NCI-H774 (cell line): Measurements from ENCODE around the gene IGIP.

Experiments used
- DNase-seq: peaks from one replicate; lab custom pipeline; 2025; lab: John Stamatoyannopoulos, UW

Gene IGIP

DNA sequence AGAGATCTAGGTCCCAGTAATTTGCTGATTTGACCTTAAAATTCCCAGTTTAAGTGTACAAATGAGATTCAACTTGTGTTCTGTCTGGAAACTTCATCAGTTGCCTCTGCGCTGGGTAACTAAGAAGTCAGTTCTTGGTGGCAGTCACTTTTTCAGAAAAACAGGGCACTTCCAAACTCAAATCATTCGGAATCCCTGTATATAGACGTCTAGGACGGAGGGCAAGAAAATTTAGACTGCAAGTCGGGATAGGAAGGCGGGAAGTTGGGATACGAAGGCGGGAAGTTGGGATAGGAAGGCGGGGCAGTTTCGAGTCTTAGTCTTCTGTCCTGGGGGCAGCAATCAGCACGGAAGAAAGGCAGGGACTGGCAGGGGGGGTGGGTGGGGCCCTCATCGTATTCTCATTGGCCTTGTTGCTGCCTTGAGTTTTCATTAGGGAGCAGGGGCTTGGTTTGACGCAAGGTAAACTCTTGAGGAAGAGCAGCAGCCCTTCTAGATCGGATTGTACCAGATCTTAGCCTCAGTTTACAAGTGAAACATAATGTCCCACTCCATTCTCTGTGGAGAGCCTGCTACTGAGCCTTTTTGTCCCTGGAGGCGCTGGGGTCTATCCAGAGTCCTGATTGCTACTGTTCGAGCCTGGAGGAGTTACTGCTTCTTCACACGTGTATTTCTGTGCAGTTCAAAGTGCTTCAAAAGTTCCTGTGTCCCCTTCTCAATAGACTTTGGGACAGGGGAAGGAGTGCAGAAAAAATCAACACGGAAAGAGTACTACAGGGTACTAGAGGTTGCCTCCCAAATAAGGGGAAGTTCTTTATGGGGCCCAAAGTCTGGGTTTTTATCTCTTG is 14.5 kb upstream of the IGIP start:
- no peak for DNase-seq

DNA sequence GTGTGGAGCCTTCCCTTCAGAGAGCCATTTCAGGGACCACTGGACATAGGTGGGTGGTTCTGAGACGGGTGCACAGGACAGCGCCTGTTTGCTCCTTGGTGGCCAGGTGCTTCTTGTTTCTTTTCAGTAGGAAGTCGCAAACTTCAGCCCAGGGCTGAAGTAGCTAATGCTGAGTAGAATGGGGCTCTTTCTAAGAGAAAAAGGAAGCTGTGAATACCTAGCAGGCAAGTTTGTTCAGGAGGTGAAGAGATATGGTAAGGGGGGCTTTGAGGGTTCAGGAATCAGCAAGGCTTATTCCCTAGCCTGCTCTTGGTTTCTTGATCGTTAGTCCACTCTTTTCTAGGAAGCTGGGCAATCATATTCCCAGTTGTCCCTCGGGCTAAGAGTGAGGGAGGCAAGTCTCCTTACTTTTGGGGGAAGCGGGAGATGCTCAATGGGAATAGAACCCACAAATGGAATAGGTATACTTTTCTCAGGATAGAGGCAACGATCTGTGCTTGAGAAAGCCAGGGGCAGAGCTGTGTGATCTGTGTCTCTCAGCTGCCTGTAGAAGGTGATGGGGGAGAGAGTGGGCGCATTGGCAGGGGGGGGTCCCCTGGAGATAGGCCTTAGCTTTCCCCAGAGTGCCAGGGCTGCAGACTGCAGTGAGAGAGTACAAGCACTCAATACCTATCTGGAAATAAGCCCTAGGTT is 13.7 kb upstream of the IGIP start:
- no peak for DNase-seq

DNA sequence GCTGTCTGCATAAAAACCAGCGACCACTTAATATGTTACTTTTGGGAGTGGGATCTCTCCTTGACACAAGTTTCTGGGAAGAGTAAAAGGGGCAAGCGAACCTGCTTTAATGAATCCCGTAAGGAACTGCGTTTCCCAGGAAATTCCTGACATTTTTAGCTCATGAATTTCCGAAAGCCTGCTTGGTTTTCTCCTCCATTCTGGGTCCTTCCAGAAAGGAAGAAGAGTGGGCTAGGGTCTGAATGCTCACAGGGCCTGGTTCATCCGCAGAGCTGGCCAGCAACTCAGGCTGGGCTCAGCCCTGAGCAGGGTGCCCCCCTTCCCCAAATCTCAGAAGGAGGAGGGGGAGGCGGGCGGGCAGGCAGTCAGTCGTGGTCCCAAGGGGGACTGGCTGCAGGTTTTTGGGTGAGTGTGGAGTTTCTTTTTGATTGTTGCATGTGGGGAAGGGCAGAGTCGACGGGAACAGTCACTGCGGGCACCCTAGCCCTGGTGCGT is 13.0 kb upstream of the IGIP start:
- no peak for DNase-seq

DNA sequence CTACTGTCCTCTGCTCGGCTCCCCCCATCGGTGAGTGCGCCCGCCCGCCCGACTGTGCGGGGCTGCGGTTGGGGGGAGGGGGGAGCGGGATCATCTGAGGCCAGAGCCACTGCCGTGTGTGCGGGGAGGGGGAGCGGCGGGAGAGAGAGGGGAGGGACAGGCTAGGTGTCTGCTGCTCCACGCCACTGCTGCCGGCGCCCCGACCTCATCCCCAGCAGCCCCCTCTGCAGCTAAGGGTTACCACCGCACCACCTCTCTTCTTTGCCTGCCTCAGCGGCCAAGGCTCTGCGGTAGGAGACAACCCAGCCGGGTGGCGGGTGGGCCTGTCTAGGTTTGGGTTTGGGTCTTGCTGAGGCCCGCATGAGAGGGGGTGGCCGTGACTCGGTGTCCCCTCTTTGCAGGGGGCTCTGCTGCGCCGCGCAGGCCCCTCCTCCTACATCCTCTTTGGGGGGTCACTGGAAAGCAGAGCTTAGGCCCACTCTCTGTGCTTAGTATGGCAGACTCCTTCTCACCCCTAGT is 12.5 kb upstream of the IGIP start:
- no peak for DNase-seq

DNA sequence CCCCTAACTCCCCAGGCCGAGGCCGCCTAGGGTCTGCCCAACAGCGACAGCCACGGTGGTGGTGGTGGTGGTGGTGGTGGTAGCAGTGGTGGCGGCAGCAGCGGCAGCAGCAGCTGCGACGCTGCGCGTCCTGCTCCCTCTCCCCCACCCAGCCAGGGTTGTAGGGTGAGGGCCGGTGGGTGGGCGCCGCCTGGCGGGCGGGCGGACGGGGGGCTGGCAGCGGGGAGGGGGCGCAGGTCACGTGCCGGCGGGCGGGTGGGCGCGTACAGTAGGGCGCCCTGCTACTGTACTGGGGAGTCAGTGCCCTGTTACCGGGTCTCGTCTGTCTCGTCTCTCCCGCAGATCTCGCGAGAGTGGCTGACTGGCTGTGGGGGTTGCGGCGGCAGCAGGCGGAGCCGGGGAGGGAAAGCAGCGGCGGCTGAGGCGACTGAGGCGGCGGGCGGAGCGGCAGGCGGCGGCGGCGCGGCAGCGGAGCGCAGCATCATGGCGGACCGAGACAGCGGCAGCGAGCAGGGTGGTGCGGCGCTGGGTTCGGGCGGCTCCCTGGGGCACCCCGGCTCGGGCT is 12.0 kb upstream of the IGIP start, which contains the start of gene PURA:
Gene PURA (plus strand): TSS at position 411 of the 565 bp plus-strand sequence. CDS start 73 bp downstream, at position 484.
- DNase-seq, result peak; percentile 87

DNA sequence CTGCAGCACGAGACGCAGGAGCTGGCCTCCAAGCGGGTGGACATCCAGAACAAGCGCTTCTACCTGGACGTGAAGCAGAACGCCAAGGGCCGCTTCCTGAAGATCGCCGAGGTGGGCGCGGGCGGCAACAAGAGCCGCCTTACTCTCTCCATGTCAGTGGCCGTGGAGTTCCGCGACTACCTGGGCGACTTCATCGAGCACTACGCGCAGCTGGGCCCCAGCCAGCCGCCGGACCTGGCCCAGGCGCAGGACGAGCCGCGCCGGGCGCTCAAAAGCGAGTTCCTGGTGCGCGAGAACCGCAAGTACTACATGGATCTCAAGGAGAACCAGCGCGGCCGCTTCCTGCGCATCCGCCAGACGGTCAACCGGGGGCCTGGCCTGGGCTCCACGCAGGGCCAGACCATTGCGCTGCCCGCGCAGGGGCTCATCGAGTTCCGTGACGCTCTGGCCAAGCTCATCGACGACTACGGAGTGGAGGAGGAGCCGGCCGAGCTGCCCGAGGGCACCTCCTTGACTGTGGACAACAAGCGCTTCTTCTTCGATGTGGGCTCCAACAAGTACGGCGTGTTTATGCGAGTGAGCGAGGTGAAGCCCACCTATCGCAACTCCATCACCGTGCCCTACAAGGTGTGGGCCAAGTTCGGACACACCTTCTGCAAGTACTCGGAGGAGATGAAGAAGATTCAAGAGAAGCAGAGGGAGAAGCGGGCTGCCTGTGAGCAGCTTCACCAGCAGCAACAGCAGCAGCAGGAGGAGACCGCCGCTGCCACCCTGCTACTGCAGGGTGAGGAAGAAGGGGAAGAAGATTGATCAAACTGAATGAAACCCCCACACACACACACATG is 11.2 kb upstream of the IGIP start:
- peak; percentile 42 for DNase-seq

DNA sequence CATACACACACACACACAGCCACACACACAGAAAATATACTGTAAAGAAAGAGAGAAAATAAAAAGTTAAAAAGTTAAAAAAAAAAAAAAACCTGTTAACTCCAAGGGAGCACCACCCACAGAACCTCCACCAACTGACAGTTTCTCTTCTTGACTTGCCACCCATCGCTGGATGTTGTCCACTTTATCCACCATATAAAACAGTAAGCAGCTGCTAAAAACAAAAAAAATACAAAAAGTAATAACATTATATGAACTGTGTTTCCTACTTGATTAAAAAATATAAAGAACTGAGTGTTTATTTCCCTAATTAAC is 10.6 kb upstream of the IGIP start:
- DNase-seq, result no peak

DNA sequence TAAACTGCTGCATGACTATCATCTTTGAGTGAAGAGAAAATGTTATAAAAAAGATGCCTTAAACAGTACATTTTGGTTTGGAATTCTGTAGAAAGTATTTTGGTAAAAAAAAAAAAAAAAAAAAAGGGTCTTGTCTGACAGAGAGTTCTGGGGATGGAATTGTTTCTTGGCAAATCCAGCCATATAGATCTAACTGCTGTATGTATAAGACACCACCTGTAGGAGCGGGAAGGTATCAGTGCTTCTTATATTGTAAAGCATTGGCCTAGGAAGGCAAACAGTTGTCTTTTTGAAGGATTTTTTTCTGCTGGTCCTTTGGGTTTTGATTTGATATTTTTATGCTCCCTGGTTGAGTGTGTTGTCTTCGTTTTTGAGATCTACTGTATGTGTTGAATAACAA is 9.0 kb upstream of the IGIP start:
- no peak for DNase-seq

DNA sequence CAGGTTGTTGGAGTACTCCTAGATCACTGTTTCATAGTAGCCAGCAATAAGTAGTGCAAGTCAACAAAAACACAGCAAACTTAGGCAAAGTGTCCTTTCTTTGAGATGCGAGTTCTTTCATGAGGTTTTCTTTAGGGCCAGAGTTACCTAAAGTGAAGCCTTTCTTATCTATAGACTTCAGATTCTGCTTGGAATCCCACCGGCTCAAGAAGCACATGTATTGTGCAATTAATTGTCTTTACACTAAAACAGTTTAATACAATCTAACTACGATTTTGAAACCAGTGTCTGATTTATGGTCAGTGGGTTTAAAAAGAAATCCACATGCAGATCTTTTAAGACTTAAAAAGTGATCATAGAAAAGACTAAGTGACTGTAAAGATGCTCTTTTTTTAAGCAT is 8.2 kb upstream of the IGIP start:
- DNase-seq, result no peak

DNA sequence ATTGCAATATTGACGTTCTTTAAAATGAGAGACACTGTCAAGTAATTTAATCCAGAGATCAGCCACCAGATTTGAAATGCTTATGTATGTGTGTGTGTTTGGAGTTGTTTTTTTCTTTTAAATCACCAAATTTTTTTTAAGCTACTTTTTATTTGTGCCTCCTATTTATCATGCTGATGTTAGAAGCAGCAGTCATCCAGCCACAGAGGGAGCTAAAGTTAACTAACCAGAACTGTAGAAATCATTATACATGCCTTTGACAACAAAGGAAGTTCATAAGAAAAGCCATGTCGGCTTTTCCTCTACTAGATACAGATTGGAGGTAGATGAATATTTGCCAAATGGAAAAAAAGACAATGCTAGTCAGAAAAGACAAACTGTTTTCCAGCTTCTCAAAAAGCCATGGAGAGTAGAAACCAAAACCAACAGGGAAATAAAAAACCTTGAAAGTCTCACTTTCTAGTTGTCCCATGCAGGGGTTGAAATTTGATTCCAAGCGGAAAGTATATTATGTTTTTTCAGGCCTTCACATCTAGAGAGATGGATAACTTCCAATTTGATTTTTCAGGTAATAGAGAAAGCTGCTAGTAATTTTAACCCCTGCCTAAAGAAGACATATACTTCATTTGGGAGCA is 7.3 kb upstream of the IGIP start:
- DNase-seq, result no peak

DNA sequence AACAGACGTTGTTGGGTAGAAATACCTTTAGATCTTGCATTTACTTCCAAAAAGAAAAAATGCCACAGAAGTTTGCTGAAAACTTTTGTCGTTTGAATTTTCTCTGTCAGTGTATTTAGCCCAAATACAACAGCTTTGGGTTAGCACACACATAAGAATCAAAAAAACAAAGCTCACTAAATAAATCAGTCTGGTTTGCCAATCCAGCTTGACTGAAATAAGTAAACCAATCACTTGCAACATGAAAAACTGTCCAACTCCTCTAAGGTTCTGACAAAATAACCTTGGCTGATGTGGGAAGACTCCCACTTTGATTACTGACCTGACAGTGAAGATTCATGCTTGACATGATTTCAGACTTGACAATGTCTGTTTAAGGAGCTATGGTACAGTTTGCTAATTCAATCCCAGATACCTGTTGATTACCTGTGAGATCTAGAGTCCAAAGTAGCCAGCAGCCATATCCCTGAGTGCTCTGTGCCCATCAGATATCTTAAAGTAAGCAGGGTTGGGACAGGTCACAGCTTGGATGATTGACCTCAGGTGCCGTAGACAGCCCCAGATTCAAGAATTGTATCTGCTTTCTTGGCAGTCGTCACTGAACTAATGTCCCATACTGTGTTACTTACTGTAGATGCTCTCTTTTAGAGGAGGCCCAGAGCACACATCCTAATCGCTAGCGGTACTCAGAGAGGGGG is 727 bp downstream of the IGIP start:
- DNase-seq, result no peak

DNA sequence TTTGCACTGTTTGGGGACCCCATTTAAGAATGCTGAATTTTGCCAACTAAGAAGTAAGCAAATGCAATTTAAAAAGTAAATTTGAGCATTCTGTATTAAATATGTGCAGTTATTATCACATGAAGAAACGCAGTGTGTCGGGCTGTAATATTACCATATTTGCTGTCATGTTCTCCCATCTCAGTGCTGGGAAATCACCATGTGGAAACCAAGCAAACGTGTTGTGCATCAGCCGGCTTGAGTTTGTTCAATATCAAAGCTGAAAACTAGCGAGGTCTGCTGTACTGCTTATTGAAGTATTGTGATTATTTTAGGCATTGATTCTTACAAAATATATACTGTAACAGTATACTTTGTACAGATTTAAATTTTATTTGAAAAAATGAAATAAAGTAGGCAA is 2.6 kb downstream of the IGIP start:
- no peak for DNase-seq

DNA sequence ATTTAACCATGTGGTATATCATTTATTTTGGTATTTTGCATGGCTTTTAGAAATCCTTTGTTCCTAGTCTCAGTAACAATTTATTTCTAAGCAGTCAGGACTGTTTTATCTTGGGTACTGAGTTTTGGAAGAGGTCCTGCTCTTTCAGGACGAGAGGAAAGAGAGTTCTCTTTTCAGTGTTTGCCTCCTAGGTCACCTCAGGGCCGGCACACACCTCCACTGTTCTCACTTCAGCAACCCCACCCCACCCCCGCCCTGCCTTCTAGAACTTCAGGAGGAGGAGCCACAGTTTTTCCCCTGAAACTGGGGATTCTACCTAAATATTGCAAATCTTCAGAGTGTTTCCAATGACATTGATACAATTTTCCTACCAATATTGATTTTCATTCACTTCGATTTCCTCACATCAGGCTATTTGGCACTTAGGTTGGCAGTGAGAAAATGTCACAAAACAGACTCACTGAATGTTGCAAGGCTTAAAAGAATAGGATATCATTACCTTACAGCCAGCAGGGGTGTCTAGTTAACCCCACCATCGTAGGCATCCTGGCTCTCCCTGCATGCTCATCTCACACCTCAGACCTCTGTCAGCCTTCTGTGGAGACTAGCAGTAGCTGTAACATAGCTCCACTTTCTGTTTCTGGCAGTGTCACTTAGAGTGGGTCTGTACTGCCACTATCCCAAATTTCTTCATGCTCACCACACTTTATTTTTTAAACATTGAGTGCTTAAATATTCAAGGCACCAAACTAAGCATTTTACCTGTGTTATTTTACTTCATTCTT is 5.4 kb downstream of the IGIP start:
- DNase-seq, result no peak

DNA sequence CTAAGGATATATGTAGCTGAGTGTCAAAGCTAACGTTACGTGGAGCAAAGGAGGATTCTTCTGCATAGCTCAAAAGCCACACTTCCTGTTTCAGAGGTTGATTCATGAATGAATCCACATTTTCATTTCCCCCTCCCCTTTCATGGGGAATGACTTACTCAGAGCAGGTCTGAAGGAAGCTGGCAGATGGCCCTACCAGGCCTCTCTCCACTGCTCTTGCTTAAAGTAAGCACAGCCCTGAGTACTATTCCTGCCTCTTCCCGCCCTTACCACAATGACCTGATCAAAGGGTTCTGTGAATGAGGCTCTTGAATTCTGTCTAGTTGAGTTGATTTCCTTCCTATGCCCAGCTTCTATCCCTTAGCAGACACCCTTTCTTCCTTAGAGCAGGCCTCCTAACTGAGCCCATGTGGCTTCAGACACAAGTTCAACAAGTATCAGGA is 6.3 kb downstream of the IGIP start:
- no peak for DNase-seq

DNA sequence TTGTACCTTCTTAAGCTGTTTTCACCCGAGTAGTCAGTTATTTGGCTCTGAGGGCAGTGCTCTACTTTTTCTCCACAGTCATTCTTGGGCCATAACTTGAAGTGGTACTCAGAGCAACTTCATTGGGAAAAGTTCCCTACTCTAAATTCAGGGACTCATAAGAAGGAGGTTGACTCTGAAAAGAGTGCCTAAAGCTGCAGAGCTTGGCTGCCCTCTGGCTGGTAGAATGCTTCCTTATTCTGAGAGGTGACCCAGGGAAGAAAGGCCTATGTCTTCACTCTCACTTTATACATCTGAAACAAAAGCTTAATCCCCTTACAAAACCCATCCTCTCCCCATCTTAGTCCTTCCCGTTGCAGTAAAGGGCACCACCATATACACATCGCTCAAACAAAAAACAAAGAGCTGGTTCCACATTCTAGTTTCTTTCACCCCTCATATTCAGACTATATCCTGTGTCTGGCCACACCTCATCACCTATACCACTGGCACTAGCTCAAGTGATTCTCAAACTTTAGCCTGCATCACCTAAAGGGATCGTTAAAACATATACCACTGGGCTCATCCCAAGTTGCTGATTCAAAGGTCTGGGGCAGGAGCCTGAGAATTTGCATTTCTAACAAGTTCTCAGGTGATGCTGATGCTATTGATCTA is 7.9 kb downstream of the IGIP start:
- DNase-seq, result no peak

DNA sequence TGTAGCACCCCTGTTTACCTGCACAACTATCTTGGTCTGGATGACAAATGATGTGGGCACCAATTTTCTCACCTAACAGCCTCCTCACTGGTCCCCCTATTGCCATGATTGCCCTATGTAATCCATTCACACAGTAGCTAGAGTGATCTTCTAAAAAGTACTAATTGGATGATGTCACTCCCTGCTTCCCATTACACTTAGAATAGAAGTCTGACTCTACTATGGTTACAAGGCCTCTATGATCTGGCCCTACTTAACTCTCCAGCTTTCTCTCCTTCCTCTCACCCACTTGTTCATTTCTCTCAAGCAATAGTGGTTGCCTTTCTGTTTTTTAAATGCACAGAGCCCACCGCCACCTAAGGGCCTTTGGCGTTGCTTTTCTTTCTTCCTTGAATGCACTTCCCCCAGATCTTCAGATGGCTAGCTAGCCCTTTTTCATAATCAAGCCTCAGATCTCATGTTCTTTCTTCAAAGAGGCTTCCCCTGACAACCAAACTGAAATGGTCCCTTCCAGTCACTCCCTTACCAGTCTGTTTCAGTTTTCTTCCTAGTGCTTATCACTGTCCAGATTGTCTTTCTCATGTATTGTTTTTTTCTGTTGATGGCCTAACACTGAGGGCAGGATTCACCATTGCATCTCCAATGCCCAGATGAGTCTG is 8.7 kb downstream of the IGIP start:
- no peak for DNase-seq

DNA sequence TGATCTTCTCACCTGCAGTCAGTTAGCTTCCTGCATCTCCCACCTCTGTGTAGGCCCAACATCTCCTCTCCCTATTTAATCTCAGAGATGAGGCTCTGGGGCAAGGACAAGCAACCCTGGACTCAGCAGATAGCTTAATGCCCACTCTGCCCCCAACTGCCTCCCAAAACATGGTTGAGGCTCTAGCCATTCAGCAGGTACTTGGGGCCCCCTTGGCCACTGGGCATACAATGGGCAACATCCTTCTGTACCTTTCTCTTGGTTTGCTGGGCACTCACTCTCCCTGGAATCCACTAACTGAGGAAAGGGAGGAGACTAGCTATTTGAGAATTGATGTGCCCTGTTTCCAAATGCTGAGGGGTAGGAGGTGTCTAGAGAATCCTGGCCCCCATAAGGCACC is 9.4 kb downstream of the IGIP start:
- DNase-seq, result no peak

DNA sequence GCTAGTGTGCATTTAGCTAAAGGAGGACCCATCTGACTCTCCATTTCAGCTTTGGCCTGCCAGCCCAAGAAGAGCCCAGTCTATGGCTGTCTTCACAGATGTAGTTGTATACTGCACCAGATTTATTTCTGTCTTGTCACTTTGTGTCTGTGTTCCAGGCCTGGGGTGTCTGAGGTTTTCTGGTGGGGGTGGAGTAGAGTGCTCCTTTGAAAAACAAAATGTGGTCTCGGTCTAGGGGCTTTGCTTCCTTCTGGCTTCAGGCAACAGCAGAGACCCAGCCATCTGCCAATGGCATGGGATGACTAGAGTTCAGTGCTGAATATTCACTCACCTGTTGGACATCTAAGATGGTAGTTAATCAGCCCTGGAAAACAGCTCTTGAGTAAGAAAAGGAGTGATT is 10.9 kb downstream of the IGIP start:
- DNase-seq, result no peak

DNA sequence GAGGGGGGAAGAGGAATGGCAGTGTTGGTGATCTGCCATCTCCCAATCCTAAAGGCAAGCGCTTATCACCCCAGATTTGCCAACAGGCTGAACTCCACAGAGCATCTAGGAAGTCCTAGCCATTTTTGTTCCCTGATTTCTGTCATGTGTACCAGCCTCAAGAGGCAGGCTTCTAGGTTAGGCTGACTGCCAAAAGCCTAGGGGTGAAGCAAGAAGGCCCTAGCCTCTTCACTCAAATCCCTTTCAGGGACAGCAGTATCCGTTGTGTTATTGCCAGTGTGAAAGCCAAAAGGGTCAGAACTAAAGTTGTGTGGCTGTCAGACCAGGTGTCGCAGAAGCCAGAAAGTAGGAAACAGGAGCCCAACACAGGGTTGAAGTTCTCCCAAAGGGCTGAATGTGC is 14.7 kb downstream of the IGIP start:
- no peak for DNase-seq
